GM19397 (cell line): ENCODE data around the gene TCHH.
"Not testable (repeated sequence)": the region's sequence is repeated elsewhere in the genome, so short reads cannot be mapped to it uniquely, and the experiment has no call there.

Source experiments
- ATAC-seq: cut with Tn5 transposase; IDR thresholded peaks from one replicate; pipeline ENCODE4 v1.9.1; 2021; ENCODE audit warnings: mild to moderate bottlenecking, moderate library complexity; ENCODE audit not compliant: unreplicated experiment

The TCHH gene

GRCh38 chr1:152112885-152113432 lies 2.3 kb downstream of the TCHH start:
- ATAC-seq = no peak

- ATAC-seq = no peak
These were observed 3.0 kb downstream of the TCHH start for GRCh38 chr1:152112101-152112884.

DNA sequence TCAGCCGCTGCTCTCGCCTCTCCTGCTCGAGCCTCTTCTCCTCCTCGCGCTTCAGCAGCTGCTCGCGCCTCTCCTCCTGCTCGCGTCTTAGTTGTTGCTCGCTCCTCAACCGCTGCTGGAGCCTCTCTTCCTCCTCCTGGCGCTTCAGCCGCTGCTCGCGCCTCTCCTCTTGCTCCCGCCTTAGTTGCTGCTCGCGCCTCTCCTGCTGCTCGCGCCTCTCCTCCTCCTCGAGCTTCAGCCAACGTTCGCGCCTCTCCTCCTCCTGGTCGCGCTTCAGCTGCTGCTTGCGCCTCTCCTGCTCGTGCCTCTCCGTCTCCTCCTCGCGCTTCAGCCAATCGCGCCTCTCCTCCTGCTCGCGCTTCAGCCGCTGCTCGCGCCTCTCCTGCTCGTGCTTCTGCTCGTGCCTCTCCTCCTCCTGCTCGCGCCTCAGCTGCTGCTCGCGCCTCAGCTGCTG lies 3.7 kb downstream of the TCHH start:
- no peak for ATAC-seq

DNA sequence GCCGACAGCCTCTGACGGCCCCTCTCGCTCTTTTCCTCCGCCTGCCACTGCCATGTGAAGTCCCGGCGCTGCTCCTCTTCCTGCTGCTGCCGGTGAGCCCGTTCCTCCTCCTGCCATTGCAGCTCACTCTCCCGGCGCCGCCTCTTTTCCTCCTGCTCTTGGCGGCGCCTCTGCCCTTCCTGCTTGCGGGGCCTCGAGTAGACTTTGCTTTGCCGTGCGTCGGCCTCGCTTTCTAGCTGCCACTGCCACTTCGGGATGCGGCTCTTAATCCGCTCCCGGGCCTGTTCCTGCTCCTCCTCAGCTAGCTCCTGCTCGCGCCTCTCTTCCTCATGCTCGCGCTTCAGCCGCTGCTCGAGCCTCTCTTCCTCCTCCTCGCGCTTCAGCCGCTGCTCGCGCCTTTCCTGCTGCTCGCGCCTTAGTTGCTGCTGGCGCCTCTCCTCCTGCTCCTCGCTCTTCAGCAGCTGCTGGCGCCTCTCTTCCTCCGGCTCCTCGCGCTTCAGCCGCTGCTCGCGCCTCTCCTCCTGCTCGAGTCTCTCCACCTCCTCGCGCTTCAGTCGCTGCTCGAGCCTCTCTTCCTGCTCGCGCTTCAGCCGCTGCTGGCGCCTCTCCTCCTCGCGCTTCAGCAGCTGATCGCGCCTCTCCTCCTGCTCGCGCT lies 4.3 kb downstream of the TCHH start:
- no peak for ATAC-seq

DNA sequence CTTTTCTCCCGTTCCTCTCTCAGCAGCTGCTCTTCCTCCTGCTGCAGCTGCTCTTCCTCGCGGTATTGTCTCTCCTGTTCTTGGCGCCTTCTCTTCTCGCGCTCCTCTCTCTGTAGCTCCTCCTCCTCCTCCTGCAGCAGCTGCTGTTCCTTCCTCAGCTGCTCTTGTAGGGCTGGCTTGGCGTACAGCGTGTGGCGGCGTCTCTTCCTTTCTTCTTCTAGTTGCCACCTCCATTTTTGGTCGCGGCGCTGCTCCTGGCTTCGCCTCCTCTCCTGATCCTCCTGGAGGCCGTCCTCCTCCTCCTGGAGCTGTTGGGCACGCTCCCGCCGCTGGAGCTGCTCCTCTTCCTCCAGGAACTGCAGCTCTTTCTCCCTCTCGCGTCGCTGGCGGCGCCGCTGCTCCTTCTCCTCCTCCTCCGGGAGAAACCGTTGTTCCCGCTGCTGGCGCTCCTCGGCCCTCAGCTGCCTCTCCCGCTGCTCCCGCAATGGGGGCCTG lies 4.8 kb downstream of the TCHH start:
- no peak for ATAC-seq

DNA sequence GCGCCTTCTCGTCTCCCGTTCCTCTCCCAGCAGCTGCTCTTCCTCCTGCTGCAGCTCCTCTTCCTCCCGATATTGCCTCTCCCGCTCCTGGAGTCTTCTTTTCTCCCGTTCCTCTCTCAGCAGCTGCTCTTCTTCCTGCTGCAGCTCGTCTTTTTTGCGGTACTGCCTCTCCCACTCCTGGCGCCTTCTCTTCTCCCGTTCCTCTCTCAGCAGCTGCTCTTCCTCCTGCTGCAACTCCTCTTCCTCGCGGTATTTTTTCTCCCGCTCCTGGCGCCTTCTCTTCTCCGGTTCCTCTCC lies 5.3 kb downstream of the TCHH start:
- ATAC-seq = no peak

DNA sequence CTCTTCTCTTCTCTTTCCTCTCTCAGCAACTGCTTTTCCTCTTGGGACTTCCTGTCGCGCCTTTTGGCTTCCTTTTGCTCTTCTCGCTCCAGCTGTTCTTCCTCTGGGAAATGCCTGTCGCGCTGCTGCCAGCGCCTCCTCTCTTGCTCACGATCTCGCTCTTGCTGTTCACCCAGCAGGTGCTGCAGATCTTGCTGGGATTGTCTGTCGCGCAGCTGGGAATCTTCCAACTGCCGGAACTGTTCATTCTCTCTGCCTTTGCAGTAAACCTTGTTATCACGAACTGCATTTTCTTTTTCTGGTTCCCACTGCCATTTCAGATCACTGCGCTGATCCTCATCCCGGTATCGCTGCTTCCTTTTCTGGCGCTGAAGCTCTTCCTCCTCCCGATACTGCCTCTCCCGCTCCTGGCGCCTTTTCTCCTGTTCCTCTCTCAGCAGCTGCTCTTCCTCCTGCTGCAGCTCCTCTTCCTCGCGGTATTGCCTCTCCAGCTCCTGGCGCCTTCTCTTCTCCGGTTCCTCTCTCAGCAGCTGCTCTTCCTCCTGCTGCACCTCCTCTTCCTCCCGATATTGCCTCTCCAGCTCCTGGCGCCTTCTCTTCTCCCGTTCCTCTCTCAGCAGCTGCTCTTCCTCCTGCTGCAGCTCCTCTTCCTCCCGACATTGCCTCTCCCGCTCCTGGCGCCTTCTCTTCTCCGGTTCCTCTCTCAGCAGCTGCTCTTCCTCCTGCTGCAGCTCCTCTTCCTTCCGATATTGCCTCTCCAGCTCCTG lies 5.8 kb downstream of the TCHH start:
- ATAC-seq = no peak

DNA sequence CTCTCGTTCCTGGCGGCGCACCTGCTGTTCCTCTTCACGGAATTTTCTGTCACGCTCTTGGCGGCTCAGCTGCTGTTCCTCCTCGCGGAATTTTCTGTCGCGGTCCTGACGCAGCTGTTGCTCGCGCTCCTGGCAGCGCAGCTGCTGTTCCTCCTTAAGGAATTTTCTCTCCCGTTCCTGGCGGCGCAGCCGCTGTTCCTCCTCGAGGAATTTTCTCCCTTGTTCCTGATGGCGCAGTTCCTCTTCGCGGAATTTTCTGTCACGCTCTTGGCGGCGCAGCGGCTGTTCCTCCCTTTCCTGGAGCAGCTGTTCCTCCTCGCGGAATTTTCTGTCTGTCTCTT lies 6.4 kb downstream of the TCHH start:
- ATAC-seq = no peak

- no peak for ATAC-seq
These were observed 7.0 kb downstream of the TCHH start for GRCh38 chr1:152107984-152108881.

GRCh38 chr1:152107031-152107983 lies 7.9 kb downstream of the TCHH start:
- no peak for ATAC-seq

- ATAC-seq = no peak
These were observed 10.4 kb downstream of the TCHH start for GRCh38 chr1:152104854-152105253.

GRCh38 chr1:152096931-152097330 lies 18.3 kb downstream of the TCHH start:
- ATAC-seq = no peak

GRCh38 chr1:152089014-152089674 lies 26.1 kb downstream of the TCHH start, which contains the start of gene TCHHL1:
Gene TCHHL1 (minus strand): TSS chr1:152089064. CDS start chr1:152088143, 921 bp downstream.
- ATAC-seq = no peak

GRCh38 chr1:152086760-152087159 lies 28.5 kb downstream of the TCHH start:
- no peak for ATAC-seq

DNA sequence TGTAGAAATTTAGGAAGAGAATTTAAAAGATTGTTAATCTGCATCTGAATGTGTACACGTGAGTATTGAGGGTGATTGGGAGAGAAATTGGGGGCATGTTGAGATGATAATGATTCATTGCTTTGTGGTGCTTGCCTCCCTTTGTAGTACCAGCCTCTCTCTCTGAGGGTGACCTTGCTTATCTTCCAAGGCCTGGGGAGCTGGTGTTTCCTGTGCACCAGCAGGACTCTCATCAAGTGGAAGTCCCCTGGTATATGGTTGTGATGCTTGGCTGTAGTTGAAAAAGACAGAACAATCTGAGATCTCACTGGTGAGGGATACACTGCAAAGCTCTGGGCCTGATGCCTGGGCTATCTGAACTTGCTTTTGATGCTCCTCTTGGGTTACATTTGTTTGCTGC lies 30.4 kb downstream of the TCHH start:
- ATAC-seq = no peak

DNA sequence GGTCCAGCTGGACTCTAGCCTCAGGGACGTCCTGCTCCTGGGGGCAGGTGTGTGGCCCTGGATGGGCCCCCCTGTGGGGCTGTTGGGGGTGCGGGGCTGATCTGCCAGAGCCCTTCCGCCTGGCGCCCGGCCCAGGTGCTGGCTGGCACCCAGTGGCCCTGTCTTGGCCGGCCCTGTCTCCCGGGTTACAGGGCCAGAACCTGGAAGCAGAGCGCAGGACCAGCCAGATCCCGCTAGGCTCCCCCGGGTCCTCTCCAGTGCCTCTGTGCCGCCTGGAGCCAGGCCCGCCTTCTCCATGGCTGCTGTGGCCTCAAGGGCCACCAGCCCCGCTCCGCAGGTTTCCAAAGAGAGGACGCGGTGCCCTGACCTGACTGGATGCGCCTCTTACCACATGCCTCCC lies 34.2 kb downstream of the TCHH start:
- not testable (repeated sequence) for ATAC-seq

- ATAC-seq = not testable (repeated sequence)
These were observed 34.8 kb downstream of the TCHH start for GRCh38 chr1:152080494-152080893.

GRCh38 chr1:152078831-152079441 lies 36.3 kb downstream of the TCHH start:
- ATAC-seq = no peak
